ENCODE data around the gene SULF2.

The SULF2 gene

DNA sequence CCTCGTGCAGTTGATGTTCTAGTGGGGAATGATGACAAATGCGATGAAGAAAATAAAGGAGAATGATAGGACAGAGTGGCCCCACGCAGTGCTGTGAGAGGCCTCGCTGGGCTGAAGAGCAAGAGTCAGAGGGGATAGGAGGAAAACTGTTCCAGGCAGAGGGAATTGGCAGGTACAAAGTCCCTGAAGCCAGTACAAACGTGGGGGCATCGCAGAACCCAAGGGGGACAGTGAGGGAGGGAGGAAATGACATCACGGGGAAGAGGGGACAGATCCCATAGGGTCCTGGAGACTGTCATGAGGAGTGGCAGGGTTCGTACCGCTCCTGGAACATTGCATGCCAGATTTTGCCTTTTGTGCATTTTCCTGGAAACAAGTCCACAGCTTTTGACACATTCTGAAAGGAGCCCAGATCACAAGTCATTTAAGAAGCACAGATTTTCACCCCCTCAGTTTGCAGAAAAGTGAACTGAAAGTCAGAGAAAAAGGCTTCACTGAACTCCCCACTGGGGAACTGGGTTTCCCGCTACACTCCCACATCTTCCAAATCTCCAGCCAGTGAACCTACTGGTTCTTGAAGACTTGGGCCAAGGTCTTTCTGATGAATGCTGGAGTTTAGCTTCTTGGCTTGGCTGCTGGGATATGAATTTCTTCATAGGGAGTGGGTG lies 77.0 kb downstream of the SULF2 start:
- no peak overlapping the region for H3K4me3 ChIP-seq
- H3K36me3 ChIP-seq: peaks cover 0 to 4% (median 0%) of the 10 kb centered on the region in 11 experiments; a peak in 2 of 22 replicates
- TF ChIP-seq Cebpa-rat (IDR thresholded peaks at IDR 0.05): no peak
- H3K9ac ChIP-seq: peak overlapping the region in 1 of 11 experiments; percentile 64; a peak in 2 of 22 replicates
- H4K20me1 ChIP-seq: peaks cover 0 to 31% (median 0%) of the 10 kb centered on the region in 11 experiments; a peak in 5 of 22 replicates
- H3K9me3 ChIP-seq (replicated peaks in 1 of 11): no peaks in the 10 kb centered on the region
- H3K4me2 ChIP-seq: peak overlapping the region; percentile 28 to 82 (median 48)
- H3K27me3 ChIP-seq: 0 out of 22 replicates have a peak, but pooled peaks cover 0 to 4% (median 0%) of the 10 kb centered on the region in 11 experiments
- peak overlapping the region in 2 of 11 experiments; percentile 52 to 57; a peak in 2 of 22 replicates for H3K27ac ChIP-seq
- H3K4me1 ChIP-seq: peaks cover 30 to 59% (median 41%) of the 10 kb centered on the region in 10 experiments

DNA sequence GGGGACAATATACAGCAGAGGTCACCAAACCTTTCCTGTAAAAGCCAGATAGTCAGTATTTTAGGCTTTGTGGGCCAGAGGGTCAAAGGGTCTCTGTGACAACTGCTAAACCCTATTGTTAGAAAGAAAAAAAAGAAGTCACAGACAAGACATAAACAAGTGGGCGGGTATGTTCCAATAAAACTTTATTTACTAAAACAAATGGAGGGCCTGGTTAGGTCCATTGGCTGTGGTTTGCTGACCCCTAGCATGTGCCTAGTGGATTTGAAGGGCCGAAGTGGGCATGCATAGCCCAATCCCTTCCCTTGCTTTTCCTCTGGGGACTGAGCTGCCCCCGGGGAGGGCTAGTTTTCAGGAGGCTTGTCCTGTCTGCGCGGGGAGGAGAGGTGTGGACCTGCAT lies 78.9 kb downstream of the SULF2 start:
- H3K4me3 ChIP-seq: no peak overlapping the region
- H3K27me3 ChIP-seq: 0 out of 22 replicates have a peak, but pooled peaks cover 0 to 4% (median 0%) of the 10 kb centered on the region in 11 experiments
- H4K20me1 ChIP-seq: peaks cover 0 to 16% (median 0%) of the 10 kb centered on the region in 11 experiments; a peak in 4 of 22 replicates

DNA sequence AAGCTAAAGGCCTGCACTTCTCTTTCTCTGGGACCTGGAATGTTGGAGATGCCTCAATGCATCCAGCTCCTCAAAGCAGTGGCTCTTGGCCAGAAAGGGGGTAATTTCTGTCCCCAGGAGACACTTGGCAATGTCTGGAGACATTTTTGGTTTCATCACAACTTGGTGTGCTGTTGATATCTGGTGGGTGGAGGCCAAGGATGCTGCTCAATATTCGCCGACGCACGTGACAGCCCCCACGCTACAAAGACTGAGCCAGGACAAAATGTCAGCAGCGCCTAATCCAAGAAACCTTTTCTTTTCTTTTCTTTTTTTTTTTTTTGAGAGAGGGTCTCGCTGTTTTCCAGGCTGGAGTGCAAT lies 79.8 kb downstream of the SULF2 start:
- Histone ChIP-seq H3K4me1 (peaks cover 21 to 49% (median 31%) of the 10 kb centered on the region in 10 experiments), H3K36me3 (peaks cover 0 to 27% (median 0%) of the 10 kb centered on the region in 11 experiments; a peak in 4 of 22 replicates), H3K9me3 (replicated peaks in 1 of 11) (no peaks in the 10 kb centered on the region), H4K20me1 (peaks cover 0 to 10% (median 0%) of the 10 kb centered on the region in 11 experiments; a peak in 3 of 22 replicates), H3K9ac (no peak overlapping the region), H3K27ac (no peak overlapping the region), H3K4me3 (no peak overlapping the region), H3K4me2 (peak overlapping the region in 3 of 11 experiments; percentile 0 to 17 (median 15); a peak in 3 of 22 replicates), H3K27me3 (no peaks in the 10 kb centered on the region)
- TF ChIP-seq Cebpa-rat (IDR thresholded peaks at IDR 0.05): no peak

More for the DNA sequence above, 78.9 kb downstream of the SULF2 start:
- peak overlapping the region in 1 of 11 experiments; percentile 78; a peak in 1 of 22 replicates for H3K4me2 ChIP-seq
- no peak overlapping the region for H3K27ac ChIP-seq
- H3K36me3 ChIP-seq: peaks cover 0 to 18% (median 0%) of the 10 kb centered on the region in 11 experiments; a peak in 4 of 22 replicates
- H3K9ac ChIP-seq: no peak overlapping the region
- TF ChIP-seq Cebpa-rat (IDR thresholded peaks at IDR 0.05): no peak
- H3K4me1 ChIP-seq: peaks cover 29 to 58% (median 40%) of the 10 kb centered on the region in 10 experiments
- H3K9me3 ChIP-seq (replicated peaks in 1 of 11): no peaks in the 10 kb centered on the region

DNA sequence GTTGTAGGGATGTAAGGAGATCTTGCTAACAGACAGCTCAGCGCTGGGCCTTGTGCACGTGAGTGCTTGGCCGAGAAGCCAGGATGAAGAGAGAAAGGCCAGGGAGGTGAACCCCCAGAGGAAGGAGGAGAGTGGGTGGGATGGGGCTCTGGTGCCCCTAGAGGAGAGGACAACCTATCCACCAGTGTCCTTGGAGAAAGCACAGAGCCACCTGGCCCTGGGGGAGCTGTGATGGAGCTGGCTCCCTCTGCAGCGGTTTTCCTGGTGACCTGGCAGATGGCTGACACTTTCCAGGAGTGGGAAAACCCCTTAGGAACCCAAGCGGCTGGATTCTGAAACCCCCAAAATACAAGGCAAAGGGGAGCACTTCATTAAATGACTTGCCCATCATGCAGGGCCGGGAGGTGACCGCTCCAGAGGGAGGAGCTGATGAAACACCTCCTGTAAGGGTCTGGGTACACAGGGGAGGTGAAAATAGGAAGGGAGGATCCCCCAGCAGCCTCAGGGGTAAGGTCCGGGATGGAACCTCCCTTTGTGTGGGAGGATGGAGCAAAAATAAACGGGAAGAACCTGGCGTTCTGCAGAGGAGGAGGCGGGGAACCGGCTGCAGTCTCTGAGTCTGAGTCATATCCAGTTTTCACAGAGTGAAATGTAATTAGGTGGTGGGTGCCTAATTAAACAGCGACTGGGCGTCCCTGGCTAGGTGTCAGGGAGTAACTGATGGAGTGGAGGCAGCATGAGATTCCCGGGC lies 80.4 kb downstream of the SULF2 start:
- Histone ChIP-seq H3K27me3 (no peaks in the 10 kb centered on the region), H3K9ac (no peak overlapping the region), H3K36me3 (peaks cover 0 to 32% (median 0%) of the 10 kb centered on the region in 11 experiments; a peak in 4 of 22 replicates), H3K9me3 (replicated peaks in 1 of 11) (no peaks in the 10 kb centered on the region), H3K4me2 (peak overlapping the region in 3 of 11 experiments; percentile 0 to 17 (median 15); a peak in 3 of 22 replicates), H3K4me3 (no peak overlapping the region), H3K4me1 (peaks cover 16 to 44% (median 27%) of the 10 kb centered on the region in 10 experiments), H3K27ac (no peak overlapping the region), H4K20me1 (peaks cover 0 to 10% (median 0%) of the 10 kb centered on the region in 11 experiments; a peak in 3 of 22 replicates)
- TF ChIP-seq Cebpa-rat (IDR thresholded peaks at IDR 0.05): no peak

DNA sequence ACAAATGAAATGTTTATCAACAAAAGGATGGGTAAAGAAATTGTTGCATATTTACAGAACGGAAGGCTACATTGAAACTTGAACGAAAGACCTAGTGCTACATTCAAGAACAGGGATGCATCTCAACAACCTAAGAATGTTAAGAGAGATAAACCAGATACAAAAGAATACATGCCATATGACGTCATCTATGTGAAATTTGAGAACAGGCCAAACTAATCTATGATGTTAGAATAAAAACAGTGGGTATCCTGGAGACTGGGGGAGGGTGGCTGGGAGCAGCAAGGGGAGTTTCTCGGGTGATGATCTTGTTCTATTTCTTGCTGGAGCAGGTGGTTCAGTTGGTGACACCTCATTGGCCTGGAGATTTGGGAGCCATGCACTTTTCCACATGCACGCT lies 81.5 kb downstream of the SULF2 start:
- no peak overlapping the region for H3K27ac ChIP-seq
- no peaks in the 10 kb centered on the region for H3K27me3 ChIP-seq
- peaks cover 11 to 34% (median 21%) of the 10 kb centered on the region in 10 experiments for H3K4me1 ChIP-seq
- H3K4me2 ChIP-seq: no peak overlapping the region
- H3K9ac ChIP-seq: no peak overlapping the region
- no peak for TF ChIP-seq Cebpa-rat (IDR thresholded peaks at IDR 0.05)
- H3K9me3 ChIP-seq (replicated peaks in 1 of 11): no peaks in the 10 kb centered on the region
- peaks cover 0 to 43% (median 0%) of the 10 kb centered on the region in 11 experiments; a peak in 4 of 22 replicates for H3K36me3 ChIP-seq
- H4K20me1 ChIP-seq: peaks cover 0 to 9% (median 0%) of the 10 kb centered on the region in 11 experiments; a peak in 3 of 22 replicates
- no peak overlapping the region for H3K4me3 ChIP-seq

DNA sequence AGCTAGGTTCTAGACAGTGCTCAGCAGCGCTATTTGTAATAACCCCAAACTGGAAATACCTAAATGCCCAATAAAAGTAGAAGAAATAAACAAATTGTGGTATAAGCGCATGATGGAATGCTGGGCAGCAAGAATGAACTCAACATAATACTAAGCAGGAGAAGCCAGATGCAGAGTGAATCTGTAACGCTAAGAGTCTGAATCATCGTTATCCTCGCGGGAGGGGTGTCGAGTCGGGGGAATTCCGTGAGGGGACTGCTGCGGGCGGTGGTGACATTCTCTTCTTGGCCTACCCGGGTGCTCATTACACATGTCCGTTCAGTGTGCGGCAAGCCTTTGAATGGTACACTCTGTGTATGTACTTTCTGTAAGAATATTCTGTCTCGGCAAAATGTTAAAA lies 83.7 kb downstream of the SULF2 start:
- H3K9me3 ChIP-seq (replicated peaks in 1 of 11): no peaks in the 10 kb centered on the region
- H3K4me3 ChIP-seq: no peak overlapping the region
- H3K36me3 ChIP-seq: peaks cover 0 to 56% (median 0%) of the 10 kb centered on the region in 11 experiments; a peak in 4 of 22 replicates
- H3K4me1 ChIP-seq: peaks cover 0 to 15% (median 9%) of the 10 kb centered on the region in 10 experiments; a peak in 12 of 20 replicates
- H3K9ac ChIP-seq: no peak overlapping the region
- no peak overlapping the region for H3K4me2 ChIP-seq
- H3K27me3 ChIP-seq: no peaks in the 10 kb centered on the region
- no peaks in the 10 kb centered on the region for H4K20me1 ChIP-seq
- TF ChIP-seq Cebpa-rat (IDR thresholded peaks at IDR 0.05): no peak
- H3K27ac ChIP-seq: no peak overlapping the region

DNA sequence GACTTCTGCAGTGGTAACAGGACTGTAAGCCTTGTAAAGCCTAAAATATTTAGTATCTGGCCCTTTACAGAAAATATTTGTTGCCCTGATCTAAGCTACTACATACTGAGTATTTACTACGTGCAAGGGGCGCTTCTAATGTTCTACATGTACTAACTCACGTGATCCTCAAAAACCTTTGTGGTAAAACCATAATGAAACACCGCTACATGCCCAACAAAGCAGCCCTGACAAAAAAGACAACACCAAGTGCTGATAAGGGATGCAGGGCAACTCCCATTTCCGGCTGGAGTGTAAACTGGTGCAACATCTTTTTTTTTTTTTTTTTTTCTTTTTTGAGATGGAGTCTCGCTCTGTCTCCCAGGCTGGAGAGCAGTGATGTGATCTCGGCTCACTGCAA lies 85.0 kb downstream of the SULF2 start:
- Histone ChIP-seq H3K27ac (no peak overlapping the region), H3K9me3 (replicated peaks in 1 of 11) (no peaks in the 10 kb centered on the region), H3K9ac (no peak overlapping the region), H3K36me3 (peaks cover 0 to 52% (median 0%) of the 10 kb centered on the region in 11 experiments; a peak in 4 of 22 replicates), H3K4me2 (no peak overlapping the region), H3K4me3 (no peak overlapping the region), H3K4me1 (peaks cover 6 to 20% (median 9%) of the 10 kb centered on the region in 10 experiments), H3K27me3 (no peaks in the 10 kb centered on the region), H4K20me1 (no peaks in the 10 kb centered on the region)
- no peak for TF ChIP-seq Cebpa-rat (IDR thresholded peaks at IDR 0.05)

DNA sequence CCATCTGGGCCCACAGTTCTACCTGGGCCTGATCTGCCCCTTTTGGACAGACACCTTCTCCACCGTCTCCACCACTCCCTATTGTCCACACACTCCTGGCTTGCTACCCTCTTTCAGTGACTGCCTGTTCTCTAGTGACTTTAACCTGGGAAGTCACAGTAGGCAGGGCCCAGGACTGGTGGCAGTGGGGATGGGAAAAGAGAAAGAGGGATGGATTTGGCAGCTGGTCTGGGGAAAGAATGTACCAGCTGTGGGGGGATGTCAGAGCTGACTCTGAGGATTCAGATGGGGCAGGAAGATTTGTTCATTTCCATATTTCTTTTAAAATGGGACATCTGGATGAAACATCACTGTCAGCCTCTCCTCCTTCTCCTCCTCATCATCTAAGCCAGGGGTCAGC lies 85.5 kb downstream of the SULF2 start:
- H3K4me1 ChIP-seq: peaks cover 12 to 21% (median 13%) of the 10 kb centered on the region in 10 experiments
- H3K4me2 ChIP-seq: no peak overlapping the region
- H3K36me3 ChIP-seq: peaks cover 0 to 52% (median 0%) of the 10 kb centered on the region in 11 experiments; a peak in 4 of 22 replicates
- H3K27ac ChIP-seq: no peak overlapping the region
- H4K20me1 ChIP-seq: no peaks in the 10 kb centered on the region
- no peak for TF ChIP-seq Cebpa-rat (IDR thresholded peaks at IDR 0.05)
- H3K27me3 ChIP-seq: no peaks in the 10 kb centered on the region
- no peak overlapping the region for H3K4me3 ChIP-seq
- H3K9me3 ChIP-seq (replicated peaks in 1 of 11): no peaks in the 10 kb centered on the region
- no peak overlapping the region for H3K9ac ChIP-seq

All from BLaER1 treated with 17β-estradiol and CSF1 and Interleukin-3, amounts not matched to agents 10 nM and 100 nM (cell line).